ENCODE results near the gene SARNP.

- TF ChIP-seq POLR2A (IDR thresholded peaks at IDR 0.05; ENCODE audit: low read length), result no peak
- no peak for TF ChIP-seq GATA1 (IDR thresholded peaks at IDR 0.05; ENCODE audit: low read depth, low read length)
Measured at GRCh38 chr12:55862286-55862685, 44.8 kb upstream of the SARNP start.
